GM18505 (cell line): ENCODE results near the gene ALDH1A3.

Source experiments
- ATAC-seq: cut with Tn5 transposase; IDR thresholded peaks from one replicate; pipeline ENCODE4 v1.9.1; 2021; ENCODE audit not compliant: unreplicated experiment
- POLR2A ChIP-seq: IDR thresholded peaks from 4 replicates; pipeline ENCODE4 v1.6.1; 2011; ENCODE audit warnings: borderline replicate concordance; ENCODE audit not compliant: insufficient read depth, insufficient read length; ENCODE audit errors: extremely low read depth

ALDH1A3 gene

DNA sequence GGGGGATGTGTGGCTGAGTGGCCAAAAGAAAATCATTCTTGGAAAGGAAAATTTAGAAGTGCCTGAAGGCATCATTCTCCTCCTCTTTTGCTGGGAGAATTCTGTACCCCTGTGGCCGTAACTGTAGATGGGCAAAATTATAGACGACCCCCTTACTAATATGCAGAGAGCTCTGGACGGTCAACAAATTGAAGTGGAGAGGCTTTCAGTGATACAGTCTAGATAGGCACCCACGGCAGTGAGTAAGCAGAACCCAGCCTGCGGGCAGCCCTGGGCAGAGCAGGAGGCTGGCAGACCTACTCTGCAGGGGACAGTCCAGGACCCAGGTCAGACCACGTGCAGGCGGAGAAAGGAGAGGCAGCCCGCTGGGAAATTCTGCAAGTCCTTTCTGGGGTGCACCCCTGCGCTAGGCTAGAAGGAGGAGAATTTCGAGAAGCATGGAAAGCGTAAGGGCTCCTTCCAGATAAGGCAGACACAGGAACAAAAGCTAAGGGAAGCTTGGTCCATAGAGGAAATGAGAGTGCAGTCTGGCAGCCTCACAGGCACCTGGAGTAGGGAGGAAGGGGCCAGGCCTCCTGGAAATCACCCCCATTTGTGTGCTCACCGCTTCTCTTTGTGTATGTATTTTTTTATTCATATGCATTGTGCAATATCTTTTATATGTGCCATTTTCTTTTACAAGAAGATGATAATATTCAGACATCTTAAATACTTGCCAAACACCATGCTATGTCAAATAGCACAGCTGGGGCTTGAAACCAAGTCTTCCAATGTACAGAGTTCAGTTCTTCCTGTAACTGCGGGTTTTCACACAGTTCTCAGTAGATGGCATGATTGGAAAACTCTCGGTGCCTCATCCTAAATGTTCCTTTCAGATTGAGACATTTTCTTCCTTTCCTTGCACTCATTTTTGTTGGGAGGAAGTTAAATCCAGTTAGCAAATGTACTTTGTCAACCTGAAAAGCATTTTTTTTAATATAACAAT, 79.7 kb downstream of the ALDH1A3 start:
- ATAC-seq: no peak
- TF ChIP-seq POLR2A: no peak
